Measurements from ENCODE around the gene PRKAR2A. TPM values are rescaled to one million over a fixed set of nuclear protein-coding genes. Genes with fewer than 3 reads are reported as not detected.
A peak's percentile ranks its signal among the peaks of the same experiment; 100 is the strongest.

Gene PRKAR2A
- total and polyA plus RNA-seq, 2 donors (not counting 3 experiments of a cell fraction or from before 2014, with no cell fraction given), result 8.6 to 69.9 TPM

GRCh38 chr3:48739955-48740823 is 107.5 kb downstream of the PRKAR2A start:
- FAIRE-seq (peak; percentile 76), DNase-seq (ENCODE audit: low read depth, low spot score) (peak; percentile 75)
- intact Hi-C loops (cut with micrococcal nuclease), result no loop called here
- Histone ChIP-seq H2AFZ (ENCODE audit: low read depth, low read length) (peak overlapping the region; percentile 66), H4K20me1 (replicated peaks; ENCODE audit: control insufficient read depth, extremely low read depth, insufficient read depth, low read length) (no peaks in the 10 kb centered on the region), H3K9ac (replicated peaks; ENCODE audit: extremely low read depth, insufficient read depth, low read length) (no peak overlapping the region), H3K9me3 (replicated peaks; ENCODE audit: control insufficient read depth, insufficient read depth, low read length) (no peaks in the 10 kb centered on the region), H3K27me3 (ENCODE audit: control insufficient read depth in 2 of 2, insufficient read depth in 2 of 2, low read length in 2 of 2) (no peaks in the 10 kb centered on the region), H3K79me2 (ENCODE audit: control insufficient read depth, insufficient read depth, low read length) (no peaks in the 10 kb centered on the region), H3K4me3 (replicated peaks in 1 of 3; ENCODE audit: insufficient read depth in 1 of 3, low read depth in 1 of 3, low read length in 3 of 3) (no peak overlapping the region), H3K27ac (ENCODE audit: insufficient read depth, low read depth, low read length) (no peak overlapping the region), H3K9me1 (replicated peaks; ENCODE audit: control insufficient read depth, extremely low read depth, insufficient read depth, low read length) (no peaks in the 10 kb centered on the region), H3K4me2 (ENCODE audit: insufficient read depth, low read length) (no peak overlapping the region), H3K36me3 (ENCODE audit: control insufficient read depth in 2 of 2, extremely low read depth in 1 of 2, insufficient read depth in 2 of 2, low read length in 2 of 2) (no peaks in the 10 kb centered on the region), H3K4me1 (ENCODE audit: control insufficient read depth, extremely low read depth, insufficient read depth, low read length) (peaks cover 3% of the 10 kb centered on the region)
- ChIA-PET POLR2A (interaction anchor here (1.2 kb wide), 1 partner anchor 24 kb away, joined by 3 read pairs; the partner anchor contains the start of gene IP6K2), CTCF (interaction anchor here (0.7 to 2.4 kb wide), 42 partner anchors 8 to 546 kb away, joined by 3 to 23 read pairs (median 4); partner anchors contain the start of genes ARIH2, IP6K2, NCKIPSD and P4HTM)
- no peak for TF ChIP-seq JUN (IDR thresholded peaks at IDR 0.05; ENCODE audit: borderline replicate concordance, insufficient read depth, insufficient read length, low read depth)
- no peak for TF ChIP-seq FOS (IDR thresholded peaks at IDR 0.05; ENCODE audit: borderline replicate concordance, insufficient read depth, low read length)
- TF ChIP-seq GATA2 (IDR thresholded peaks at IDR 0.05; ENCODE audit: insufficient read depth, insufficient read length, low read depth, low read length), result no peak
- no peak for TF ChIP-seq POLR2A (IDR thresholded peaks at IDR 0.05; ENCODE audit: low read depth, low read length)
- peak; percentile 46 for TF ChIP-seq MAX (IDR thresholded peaks at IDR 0.05; ENCODE audit: insufficient read depth, insufficient read length)
- TF ChIP-seq CTCF (IDR thresholded peaks at IDR 0.05; ENCODE audit: extremely low read depth in 1 of 2, insufficient read depth in 1 of 2, low read depth in 1 of 2, low read length in 2 of 2), result peak; percentile 90
- BruUV-seq (replicated peaks), result no TSS peak
- dilution Hi-C loops (cut with MboI; ENCODE audit: extremely low pct_ligation_motif_present, low sequenced_read_pairs), result no loop called here

Data from endothelial cell of umbilical vein (primary cell).